Keratinocyte (primary cell): Measurements from ENCODE around the gene CCDC66. TPM values are rescaled to one million over a fixed set of nuclear protein-coding genes. Genes with fewer than 3 reads are reported as not detected.
"Not testable (repeated sequence)": the region's sequence is repeated elsewhere in the genome, so short reads cannot be mapped to it uniquely, and the experiment has no call there.

Experiments
- DNase-seq: peaks from one replicate; pipeline ENCODE4 v3.0.0-alpha.2; 2011; ENCODE audit warnings: low read depth, missing footprints, low spot score
- FAIRE-seq: peaks from 2 replicates; lab custom pipeline; 2011; peaks lifted over from hg19 to GRCh38; lab: Jason Lieb, UNC
- H2AFZ ChIP-seq: 2 replicates; pipeline ENCODE4 v1.6.0; 2012; ENCODE audit warnings: low read length, control low read depth, inconsistent platforms; ENCODE audit not compliant: control insufficient read depth
- H3K27ac ChIP-seq: 2 replicates; pipeline ENCODE4 v1.5.1; 2011; ENCODE audit warnings: low read length; ENCODE audit not compliant: control insufficient read depth, insufficient read depth
- H3K27me3 ChIP-seq: 3 replicates; pipeline ENCODE4 v1.6.0; 2011; ENCODE audit warnings: low read length; ENCODE audit not compliant: control insufficient read depth, insufficient read depth; ENCODE audit errors: extremely low read depth
- H3K36me3 ChIP-seq, 2 experiments: 2 replicates in 1 of 2; 3 replicates in 1 of 2; pipeline ENCODE4 v1.5.1; 2011; ENCODE audit warnings: low read length in 2 of 2, mild to moderate bottlenecking in 1 of 2; ENCODE audit not compliant: control insufficient read depth in 2 of 2, insufficient read depth in 2 of 2; ENCODE audit errors: extremely low read depth in 1 of 2
- H3K4me1 ChIP-seq: 3 replicates; pipeline ENCODE4 v1.5.1; 2011; ENCODE audit warnings: low read length; ENCODE audit not compliant: control insufficient read depth, insufficient read depth; ENCODE audit errors: extremely low read depth
- H3K4me2 ChIP-seq: 3 replicates; pipeline ENCODE4 v1.6.0; 2011; ENCODE audit warnings: low read depth, low read length; ENCODE audit not compliant: control insufficient read depth, insufficient read depth; ENCODE audit errors: extremely low read depth
- H3K4me3 ChIP-seq, 3 experiments: fragments of 200-600 bp in 1 of 3; sonication (generic) in 1 of 3; 2 replicates in 2 of 3; 3 replicates in 1 of 3; pipeline ENCODE4 v1.5.1; 2011 to 2016; ENCODE audit warnings: low read length in 3 of 3, mild to moderate bottlenecking in 3 of 3, control low read depth in 2 of 3, inconsistent platforms in 1 of 3, low read depth in 1 of 3, mixed read lengths in 1 of 3, mixed run types in 1 of 3, moderate library complexity in 1 of 3; ENCODE audit not compliant: control insufficient read depth in 2 of 3, insufficient read depth in 2 of 3; ENCODE audit errors: extremely low read depth in 1 of 3
- H3K79me2 ChIP-seq: 2 replicates; pipeline ENCODE4 v1.6.0; 2012; ENCODE audit warnings: low read length; ENCODE audit not compliant: control insufficient read depth, insufficient read depth
- H3K9ac ChIP-seq: 3 replicates; pipeline ENCODE4 v1.6.0; 2011; ENCODE audit warnings: low read length; ENCODE audit not compliant: control insufficient read depth, insufficient read depth; ENCODE audit errors: extremely low read depth
- H3K9me1 ChIP-seq: 3 replicates; pipeline ENCODE4 v1.6.0; 2011; ENCODE audit warnings: low read length; ENCODE audit not compliant: control insufficient read depth, insufficient read depth; ENCODE audit errors: extremely low read depth
- H3K9me3 ChIP-seq: 2 replicates; pipeline ENCODE4 v1.5.1; 2012; ENCODE audit warnings: low read depth, low read length; ENCODE audit not compliant: control insufficient read depth
- H4K20me1 ChIP-seq: 3 replicates; pipeline ENCODE4 v1.6.0; 2011; ENCODE audit warnings: low read length; ENCODE audit not compliant: control insufficient read depth, insufficient read depth; ENCODE audit errors: extremely low read depth
- CTCF ChIP-seq, 3 experiments: IDR thresholded peaks in 1 of 3; conservative IDR thresholded peaks in 1 of 3; optimal IDR thresholded peaks in 1 of 3; 2 replicates in 2 of 3; 3 replicates in 1 of 3; pipeline versions ENCODE3 to v1.5.1; 2011; ENCODE audit warnings: low read length in 3 of 3, mild to moderate bottlenecking in 3 of 3, moderate library complexity in 2 of 3, control low read depth in 1 of 3, inconsistent platforms in 1 of 3; ENCODE audit not compliant: insufficient read depth in 2 of 3; ENCODE audit errors: extremely low read depth in 1 of 3
- EZH2 ChIP-seq: IDR thresholded peaks from one replicate; pipeline ENCODE4 v1.6.1; 2012; ENCODE audit warnings: inconsistent platforms, mild to moderate bottlenecking, low read length, moderate library complexity
- dilution Hi-C: fragments of 300-500 bp; cut with MboI; formaldehyde crosslinking; loops from one replicate; pipeline ENCODE4 v1.7.0; 2020; ENCODE audit warnings: low sequenced_read_pairs; ENCODE audit not compliant: extremely low pct_ligation_motif_present
- polyA plus RNA-seq, 5 experiments: library from polyadenylated mRNA; depleted of rRNA in 3 of 5; stranded (reverse) in 3 of 5; stranded (forward) in 1 of 5; unstranded in 1 of 5; fragments of >200 nt; gene quantifications; 1 replicate in 1 of 5; 2 replicates in 3 of 5; 3 replicates in 1 of 5; pipeline versions ENCODE4 v1.2.1 to v1.2.3, GENCODE V29; 2011 to 2012; ENCODE audit warnings: missing spikeins in 2 of 5, low read depth in 1 of 5, low replicate concordance in 1 of 5

CCDC66 gene
- polyA plus RNA-seq, 1 donor (not counting 4 experiments of a cell fraction or from before 2014, with no cell fraction given) = 11.3 TPM

DNA sequence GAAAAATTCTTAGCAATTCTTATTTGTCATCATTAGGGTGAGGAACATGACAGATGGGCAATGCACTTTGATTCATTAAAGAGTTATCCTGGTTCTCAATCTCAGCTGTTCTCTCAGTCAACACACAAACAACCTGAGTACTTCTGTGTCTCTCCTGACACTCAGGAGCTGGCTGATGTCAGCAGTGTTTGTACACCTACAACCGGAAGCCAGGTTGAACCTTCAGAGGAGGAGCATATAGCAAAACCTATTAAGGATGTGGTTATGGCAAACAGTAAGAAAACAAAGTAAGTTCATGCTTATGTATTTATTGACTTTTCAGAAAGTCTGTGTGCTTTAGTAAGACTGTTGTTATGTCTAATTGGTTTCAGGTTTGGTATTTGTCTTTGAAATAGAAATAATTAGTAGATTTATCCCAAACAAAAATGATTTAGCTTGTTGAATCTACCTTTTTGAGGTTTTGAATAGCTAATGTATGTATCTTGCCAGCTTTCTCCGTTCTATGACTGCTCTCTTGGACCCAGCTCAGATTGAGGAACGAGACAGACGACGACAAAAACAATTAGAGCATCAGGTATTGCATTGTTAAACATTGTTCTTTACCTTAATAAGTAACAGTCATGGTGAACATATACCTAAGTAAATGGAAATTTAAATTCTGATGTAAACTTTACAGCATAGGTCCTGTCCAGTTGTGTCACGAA, 36.6 kb downstream of the CCDC66 start:
- no peak overlapping the region for H3K9ac ChIP-seq
- peak; percentile 9 for FAIRE-seq
- DNase-seq = no peak
- H3K4me1 ChIP-seq = peaks cover 11% of the 10 kb centered on the region
- no peak overlapping the region for H3K27ac ChIP-seq
- dilution Hi-C loops = no loop called here
- no peak overlapping the region for H3K4me3 ChIP-seq
- no peaks in the 10 kb centered on the region for H4K20me1 ChIP-seq
- TF ChIP-seq EZH2 = no peak
- no peak for TF ChIP-seq CTCF (optimal IDR thresholded peaks at IDR 0.05 in 1 of 3, IDR thresholded peaks at IDR 0.05 in 1 of 3, conservative IDR thresholded peaks at IDR 0.05 in 1 of 3; ENCODE audit: extremely low read depth in 1 of 3, insufficient read depth in 2 of 3, low read length in 3 of 3)
- no peak overlapping the region for H2AFZ ChIP-seq
- H3K79me2 ChIP-seq = no peaks in the 10 kb centered on the region
- no peaks in the 10 kb centered on the region for H3K9me3 ChIP-seq
- H3K4me2 ChIP-seq = no peak overlapping the region
- no peaks in the 10 kb centered on the region for H3K9me1 ChIP-seq
- H3K27me3 ChIP-seq = no peaks in the 10 kb centered on the region
- H3K36me3 ChIP-seq = no peaks in the 10 kb centered on the region

GRCh38 chr3:56595975-56596840, 39.2 kb downstream of the CCDC66 start:
- Histone ChIP-seq H3K9me3 (no peaks in the 10 kb centered on the region), H3K27ac (no peak overlapping the region), H2AFZ (no peak overlapping the region), H4K20me1 (no peaks in the 10 kb centered on the region), H3K79me2 (peaks cover 2% of the 10 kb centered on the region), H3K9ac (no peak overlapping the region), H3K36me3 (no peaks in the 10 kb centered on the region), H3K9me1 (no peaks in the 10 kb centered on the region), H3K4me3 (no peak overlapping the region), H3K4me1 (no peaks in the 10 kb centered on the region), H3K27me3 (no peaks in the 10 kb centered on the region), H3K4me2 (no peak overlapping the region)
- TF ChIP-seq CTCF (optimal IDR thresholded peaks at IDR 0.05 in 1 of 3, IDR thresholded peaks at IDR 0.05 in 1 of 3, conservative IDR thresholded peaks at IDR 0.05 in 1 of 3; ENCODE audit: extremely low read depth in 1 of 3, insufficient read depth in 2 of 3, low read length in 3 of 3) (no peak), EZH2 (no peak)
- peak; percentile 20 for FAIRE-seq
- no peak for DNase-seq
- dilution Hi-C loops = no loop called here

DNA sequence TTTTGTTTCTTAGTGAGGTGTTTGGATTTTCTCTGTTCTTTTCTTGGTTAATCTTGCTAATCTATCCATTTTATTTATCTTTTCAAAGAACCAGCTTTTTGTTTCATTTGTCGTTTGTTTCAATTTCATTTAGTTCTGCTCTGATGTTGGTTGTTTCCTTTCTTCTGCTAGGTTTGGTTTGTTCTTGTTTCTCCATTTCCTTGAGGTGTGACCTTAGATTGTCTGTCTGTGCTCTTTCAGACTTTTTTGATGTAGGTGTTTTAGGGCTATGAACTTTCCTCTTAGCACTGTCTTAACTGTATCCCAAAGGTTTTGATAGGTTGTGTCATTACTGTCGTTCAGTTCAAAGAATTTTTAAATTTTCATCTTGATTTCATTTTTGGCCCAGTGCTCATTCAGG, 51.5 kb downstream of the CCDC66 start:
- H3K27ac ChIP-seq, dilution Hi-C loops, H3K4me3 ChIP-seq, H3K4me1 ChIP-seq, H3K4me2 ChIP-seq, H3K9me1 ChIP-seq, H3K9ac ChIP-seq, FAIRE-seq, H3K36me3 ChIP-seq, DNase-seq, H2AFZ ChIP-seq, H4K20me1 ChIP-seq, H3K27me3 ChIP-seq, H3K79me2 ChIP-seq, H3K9me3 ChIP-seq: not testable (repeated sequence)
